ENCODE data around the gene EMILIN1.

GRCh38 chr2:27040282-27040681 lies 38.1 kb upstream of the EMILIN1 start:
- TF ChIP-seq CTCF (IDR thresholded peaks at IDR 0.05; ENCODE audit: low read depth, low read length, poor library complexity, severe bottlenecking) (no peak), EZH2phosphoT487 (IDR thresholded peaks at IDR 0.05; ENCODE audit: borderline replicate concordance, low read length) (no peak)
